ENCODE results near the gene LCMT2. TPM values are rescaled to one million over a fixed set of nuclear protein-coding genes. Genes with fewer than 3 reads are reported as not detected.

Gene LCMT2
- total RNA-seq = 10 to 100 TPM in 2 of 8 experiments, 1 to 10 TPM in 6; 3.9 to 11.4 (median 8.5) TPM

DNA sequence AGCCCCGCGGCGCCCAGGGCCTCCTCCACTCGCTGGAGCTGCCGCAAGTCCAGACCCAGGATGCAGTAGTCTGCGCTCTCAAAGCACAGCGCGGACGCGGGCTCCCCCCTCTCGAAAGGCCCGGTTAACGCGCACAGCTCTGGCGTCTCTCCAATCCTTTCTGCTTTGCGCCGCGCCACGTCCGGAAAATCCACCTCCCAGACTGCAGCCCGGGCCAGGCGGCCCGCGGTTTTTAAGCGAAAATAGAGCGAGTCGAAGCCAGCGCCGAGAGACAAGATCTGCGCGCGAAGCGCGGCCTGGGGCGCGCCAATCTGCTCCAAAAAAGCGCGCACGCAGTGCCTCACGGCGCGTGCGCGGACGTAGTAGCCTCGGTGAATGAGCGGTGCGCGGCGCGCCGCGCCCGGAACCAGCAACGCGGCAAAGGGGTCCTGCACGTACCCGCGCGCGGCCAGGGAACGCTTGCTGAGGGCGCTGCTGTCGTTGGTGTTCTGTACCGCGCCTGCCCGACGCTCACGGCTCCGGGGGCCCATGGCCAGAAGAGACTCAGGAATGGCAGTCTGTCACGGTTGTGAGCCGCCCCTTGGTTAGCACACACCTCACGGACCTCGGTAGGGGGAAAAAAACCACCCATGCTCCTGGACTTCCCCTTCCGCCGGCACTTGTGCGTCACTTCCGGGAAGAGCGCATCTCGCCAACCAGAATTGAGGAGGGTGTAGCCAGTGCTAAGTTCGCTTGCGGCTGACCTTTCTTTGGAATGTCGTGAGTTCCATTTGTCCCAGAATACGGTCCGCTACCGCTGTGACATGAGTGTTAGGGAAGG, at the start of gene LCMT2:
Gene LCMT2, minus strand, starts transcription at position 614 of the 820 bp plus-strand sequence. Its CDS starts 84 bp downstream, at position 530.
- ATAC-seq (replicated peaks in 6 of 8) = peak; percentile 89 to 96 (median 96)
- H3K4me3 ChIP-seq = peak within 1 kb of the TSS; percentile 54 to 99 (median 90)
- in situ Hi-C loops (cut with MboI; ENCODE audit: low pct_unique_long_range_greater_than_20kb in 2 of 9, low sequenced_read_pairs in 9 of 9, unreplicated experiment in 9 of 9) = no loop called here
- peak within 1 kb of the TSS; percentile 93 to 96 for H3K27ac ChIP-seq
- 0 to 3% (median 0%) methylated on average over 4 to 29 of the region's 86 CpGs; no CpG with 5 or more reads in 3 of the 10 experiments for WGBS, 10 experiments
- peaks cover 10 to 20% of the 10 kb centered on the region in 2 donors for H3K4me1 ChIP-seq (replicated peaks in 1 of 2)

DNA sequence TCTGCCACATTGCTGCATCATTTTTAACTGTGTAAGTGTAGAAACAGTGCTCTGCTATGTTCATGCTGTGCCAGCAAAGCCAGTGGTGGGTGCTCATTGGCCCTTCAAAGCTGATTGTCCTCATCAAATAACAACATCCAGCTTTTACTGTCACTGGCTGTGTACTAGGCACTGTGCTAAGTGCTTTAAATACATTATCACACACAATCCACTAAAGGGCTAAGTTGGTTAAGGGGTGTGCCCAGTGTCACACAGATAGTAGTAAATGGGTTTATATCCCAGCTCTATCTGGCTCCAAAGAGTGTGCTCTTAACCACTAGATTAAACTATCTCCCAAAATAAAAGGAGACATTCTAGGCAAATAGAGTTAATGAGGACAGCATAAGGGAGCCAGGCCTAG, 48.2 kb upstream of the LCMT2 start:
- no peaks in the 10 kb centered on the region for H3K4me1 ChIP-seq (replicated peaks in 1 of 2)
- ATAC-seq (replicated peaks in 6 of 8) = no peak
- no peak overlapping the region for H3K4me3 ChIP-seq
- in situ Hi-C loops (cut with MboI; ENCODE audit: low pct_unique_long_range_greater_than_20kb in 2 of 9, low sequenced_read_pairs in 9 of 9, unreplicated experiment in 9 of 9) = no loop called here
- H3K27ac ChIP-seq = no peak overlapping the region

GRCh38 chr15:43376017-43376705, 45.8 kb upstream of the LCMT2 start:
- peak in 3 of 8 experiments; percentile 31 to 40 (median 39) for ATAC-seq (replicated peaks in 6 of 8)
- Histone ChIP-seq H3K27ac (no peak overlapping the region), H3K4me3 (no peak overlapping the region), H3K4me1 (replicated peaks in 1 of 2) (peaks cover 2 to 9% of the 10 kb centered on the region in 2 donors)
- in situ Hi-C loops (cut with MboI; ENCODE audit: low pct_unique_long_range_greater_than_20kb in 2 of 9, low sequenced_read_pairs in 9 of 9, unreplicated experiment in 9 of 9) = no loop called here
- WGBS, 10 experiments = 55 to 100% (median 80%) methylated on average over 1 to 10 of the region's 13 CpGs; no CpG with 5 or more reads in 2 of the 10 experiments

DNA sequence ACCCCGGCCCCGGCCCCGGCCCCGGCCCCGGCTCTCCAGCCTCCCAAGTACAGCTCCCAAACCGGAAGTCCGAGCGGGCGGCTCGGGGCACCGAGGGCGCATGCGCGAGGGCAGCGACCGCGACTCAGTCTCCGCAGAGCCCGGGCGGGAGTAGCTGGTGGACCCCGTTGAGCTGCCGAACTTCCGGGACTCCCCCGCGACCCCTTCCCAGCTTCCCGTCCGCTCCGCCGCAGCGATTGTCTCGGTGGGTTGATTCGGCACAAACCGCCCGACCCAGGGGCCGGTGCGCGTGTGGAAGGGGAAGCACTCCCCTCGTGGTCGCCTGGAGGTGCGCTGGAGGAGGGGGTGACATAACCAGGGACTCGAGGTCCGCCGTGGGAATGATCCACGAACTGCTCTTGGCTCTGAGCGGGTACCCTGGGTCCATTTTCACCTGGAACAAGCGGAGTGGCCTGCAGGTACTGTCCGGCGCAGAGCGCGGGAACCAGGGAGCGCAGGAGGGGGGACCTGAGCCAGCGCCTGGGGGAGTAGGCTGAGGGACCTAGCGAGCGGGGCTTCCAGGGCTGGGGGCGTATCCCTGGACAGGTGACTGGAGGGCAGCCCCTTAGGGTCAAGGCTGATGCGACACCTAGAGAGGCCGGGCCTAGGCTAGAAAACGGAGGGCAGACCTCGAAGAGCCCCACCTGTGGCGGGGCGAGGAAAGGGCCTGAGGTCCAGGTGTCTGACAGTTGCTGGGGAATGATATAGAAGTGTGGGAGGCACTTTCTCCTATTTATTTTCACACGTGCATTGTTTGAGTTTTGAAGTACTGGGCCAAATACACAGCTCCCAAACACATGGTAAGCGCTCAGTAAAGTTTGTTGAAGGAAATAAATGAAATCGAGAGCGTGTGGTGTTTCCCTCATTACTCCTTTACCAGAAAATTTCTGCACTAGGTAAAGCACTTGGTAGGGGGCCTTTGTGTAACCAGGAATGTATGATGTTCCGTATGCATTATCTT, 40.9 kb upstream of the LCMT2 start, which contains the start of the genes TUBGCP4 and ZSCAN29:
Gene TUBGCP4, plus strand, starts transcription at position 127 of the 1,000 bp plus-strand sequence. Its CDS starts 254 bp downstream, at position 381.
Gene ZSCAN29, minus strand, starts transcription at position 69 of the 1,000 bp plus-strand sequence. CDS start 1,130 bp downstream, outside the sequence.
- WGBS, 10 experiments = 0 to 28% (median 3%) methylated on average over 2 to 13 of the region's 66 CpGs; no CpG with 5 or more reads in 1 of the 10 experiments
- Histone ChIP-seq H3K27ac (peak within 1 kb of the TSS; percentile 59 to 66), H3K4me3 (peak within 1 kb of the TSS; percentile 79 to 99 (median 95)), H3K4me1 (replicated peaks in 1 of 2) (peaks cover 14 to 23% of the 10 kb centered on the region in 2 donors)
- in situ Hi-C loops (cut with MboI; ENCODE audit: low pct_unique_long_range_greater_than_20kb in 2 of 9, low sequenced_read_pairs in 9 of 9, unreplicated experiment in 9 of 9) = no loop called here
- ATAC-seq (replicated peaks in 6 of 8) = peak; percentile 94 to 97 (median 95)

DNA sequence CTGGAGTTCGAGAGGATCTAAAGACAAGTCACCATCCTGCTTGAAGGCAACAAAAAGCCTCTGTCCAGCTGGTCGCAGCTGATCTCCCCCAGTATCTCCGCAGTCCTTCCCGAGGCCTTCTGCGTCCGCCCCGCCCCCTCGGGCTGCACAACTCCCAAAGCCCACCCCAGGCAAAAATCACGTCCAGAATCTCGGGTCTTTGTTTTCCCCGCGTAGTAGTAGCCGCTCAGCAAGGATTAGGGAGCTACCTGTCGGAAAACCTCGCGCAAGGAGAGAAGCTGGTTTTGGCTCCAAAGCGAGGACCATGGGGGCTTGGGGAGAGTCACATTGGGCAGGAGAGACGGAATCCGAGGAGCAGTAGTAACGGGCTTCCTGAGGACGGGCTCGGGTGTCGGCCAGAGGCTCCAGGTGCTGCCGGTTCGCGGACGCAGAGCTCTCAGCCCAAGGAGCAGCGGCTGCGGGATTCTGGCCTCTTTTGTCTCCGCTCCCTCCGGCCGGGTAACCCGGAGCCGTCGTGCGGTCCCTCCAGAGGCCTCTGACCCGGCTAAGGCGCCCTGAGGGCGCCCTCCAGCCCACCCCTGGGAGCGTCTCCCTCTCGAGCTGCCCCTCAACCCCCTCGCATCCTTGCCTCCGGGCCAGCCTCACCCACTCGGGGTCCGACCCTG, 40.1 kb upstream of the LCMT2 start:
- Histone ChIP-seq H3K4me3 (peak overlapping the region; percentile 79 to 99 (median 95)), H3K27ac (peak overlapping the region; percentile 59 to 66), H3K4me1 (replicated peaks in 1 of 2) (peaks cover 14 to 23% of the 10 kb centered on the region in 2 donors)
- peak; percentile 64 to 80 (median 70) for ATAC-seq (replicated peaks in 6 of 8)
- WGBS, 10 experiments = 0 to 17% (median 0%) methylated on average over 1 to 9 of the region's 45 CpGs; no CpG with 5 or more reads in 5 of the 10 experiments
- in situ Hi-C loops (cut with MboI; ENCODE audit: low pct_unique_long_range_greater_than_20kb in 2 of 9, low sequenced_read_pairs in 9 of 9, unreplicated experiment in 9 of 9) = no loop called here

DNA sequence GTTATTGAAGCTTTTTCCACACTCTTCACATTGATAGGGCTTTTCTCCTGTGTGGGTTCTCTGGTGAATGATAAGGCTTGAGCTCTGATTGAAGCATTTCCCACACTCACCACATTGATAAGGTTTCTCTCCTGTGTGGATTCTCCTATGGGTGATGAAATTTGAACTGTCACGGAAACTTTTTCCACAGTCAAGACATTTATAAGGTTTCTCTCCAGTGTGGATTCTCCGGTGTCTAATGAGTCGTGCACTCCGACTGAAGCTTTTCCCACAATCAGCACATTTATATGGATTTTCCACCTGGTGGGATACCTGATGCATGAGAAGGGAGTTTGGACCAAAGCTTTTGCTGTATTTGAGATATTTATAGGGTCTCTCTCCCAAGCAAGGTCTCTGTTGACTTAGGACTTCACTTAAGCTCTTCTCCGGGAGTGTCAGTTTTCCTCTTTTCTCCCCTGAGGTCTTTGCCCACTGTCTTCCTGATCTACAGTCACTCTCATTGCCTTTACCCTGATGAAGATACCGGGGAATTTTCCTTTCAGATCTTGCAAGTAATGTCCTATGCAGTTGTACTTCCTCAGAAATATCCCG, 31.0 kb upstream of the LCMT2 start:
- Histone ChIP-seq H3K4me1 (replicated peaks in 1 of 2) (no peaks in the 10 kb centered on the region), H3K4me3 (no peak overlapping the region), H3K27ac (no peak overlapping the region)
- no peak for ATAC-seq (replicated peaks in 6 of 8)
- WGBS, 10 experiments = 87 to 100% (median 96%) methylated on average over 3 to 7 of the region's 7 CpGs; no CpG with 5 or more reads in 1 of the 10 experiments
- in situ Hi-C loops (cut with MboI; ENCODE audit: low pct_unique_long_range_greater_than_20kb in 2 of 9, low sequenced_read_pairs in 9 of 9, unreplicated experiment in 9 of 9) = no loop called here

DNA sequence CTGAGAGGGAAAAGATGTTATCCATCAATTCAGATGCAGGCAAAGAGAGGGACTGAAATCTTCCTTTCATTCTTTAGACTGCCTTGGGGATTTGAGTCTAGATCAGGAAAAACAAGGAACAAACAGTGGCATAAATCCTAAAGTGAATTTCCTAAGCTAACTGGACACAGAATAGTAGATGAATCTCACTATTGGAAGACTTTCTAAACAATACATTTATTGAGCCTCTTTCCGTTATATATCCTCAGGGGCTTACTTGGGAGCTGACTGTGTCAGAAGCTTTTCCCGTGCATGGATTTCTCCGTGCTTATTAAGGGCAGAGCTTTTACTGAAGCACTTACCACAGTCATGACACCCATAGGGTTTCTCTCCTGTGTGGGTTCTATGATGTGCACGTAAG, 30.4 kb upstream of the LCMT2 start:
- no peak for ATAC-seq (replicated peaks in 6 of 8)
- WGBS, 10 experiments = 67 to 100% (median 100%) methylated on average over 1 to 4 of the region's 4 CpGs; no CpG with 5 or more reads in 3 of the 10 experiments
- Histone ChIP-seq H3K27ac (no peak overlapping the region), H3K4me3 (no peak overlapping the region), H3K4me1 (replicated peaks in 1 of 2) (no peaks in the 10 kb centered on the region)
- in situ Hi-C loops (cut with MboI; ENCODE audit: low pct_unique_long_range_greater_than_20kb in 2 of 9, low sequenced_read_pairs in 9 of 9, unreplicated experiment in 9 of 9) = no loop called here

- no peak overlapping the region for H3K27ac ChIP-seq
- in situ Hi-C loops (cut with MboI; ENCODE audit: low pct_unique_long_range_greater_than_20kb in 2 of 9, low sequenced_read_pairs in 9 of 9, unreplicated experiment in 9 of 9) = no loop called here
- 63 to 100% (median 100%) methylated on average over 1 to 2 of the region's 2 CpGs; no CpG with 5 or more reads in 3 of the 10 experiments for WGBS, 10 experiments
- H3K4me3 ChIP-seq = no peak overlapping the region
- H3K4me1 ChIP-seq (replicated peaks in 1 of 2) = no peaks in the 10 kb centered on the region
- no peak for ATAC-seq (replicated peaks in 6 of 8)
Measured at GRCh38 chr15:43352693-43353382, 22.5 kb upstream of the LCMT2 start.

DNA sequence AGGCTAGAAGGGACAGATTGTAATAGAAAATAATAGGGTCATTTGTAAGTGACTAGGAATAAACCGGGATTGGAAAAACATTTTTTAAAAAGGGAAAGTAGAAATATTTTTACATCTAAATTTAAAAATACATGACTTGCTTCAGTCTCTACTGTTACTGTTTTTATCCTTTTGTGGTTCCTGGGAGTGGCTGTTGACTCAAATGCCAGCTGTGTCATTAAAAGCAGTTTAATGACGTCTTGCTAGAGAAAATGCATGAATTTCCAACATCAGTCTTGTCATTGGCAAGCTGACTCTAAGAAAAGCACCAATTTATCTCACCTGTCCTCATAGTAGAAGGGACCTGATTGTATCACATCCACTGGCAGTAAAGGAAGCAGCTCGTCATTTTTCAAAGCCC, 16.7 kb upstream of the LCMT2 start:
- in situ Hi-C loops (cut with MboI; ENCODE audit: low pct_unique_long_range_greater_than_20kb in 2 of 9, low sequenced_read_pairs in 9 of 9, unreplicated experiment in 9 of 9) = no loop called here
- no peak overlapping the region for H3K27ac ChIP-seq
- ATAC-seq (replicated peaks in 6 of 8) = peak in 1 of 8 experiments; percentile 75
- no peak overlapping the region for H3K4me3 ChIP-seq
- H3K4me1 ChIP-seq (replicated peaks in 1 of 2) = no peaks in the 10 kb centered on the region
- WGBS, 10 experiments = 50 to 100% (median 86%) methylated on average over 1 to 3 of the region's 3 CpGs

DNA sequence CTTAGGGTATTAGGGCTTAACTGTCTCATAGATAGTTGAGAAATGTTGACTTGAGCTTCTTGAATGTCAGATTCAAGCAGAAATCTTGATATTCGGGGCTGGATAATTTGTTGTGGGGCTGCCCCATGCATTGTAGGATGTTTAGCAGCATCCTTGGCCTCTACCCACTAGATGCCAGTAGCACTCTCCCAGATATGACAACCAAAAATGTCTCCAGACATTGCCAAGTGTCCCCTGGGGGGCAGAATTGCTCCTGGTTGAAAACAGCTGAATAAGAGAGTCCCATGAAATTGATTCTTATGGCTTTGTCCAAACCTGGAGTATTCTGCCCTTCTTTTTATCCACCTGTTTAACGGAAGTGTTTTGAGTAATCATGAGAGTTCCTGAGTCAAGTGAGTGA, 15.9 kb upstream of the LCMT2 start:
- in situ Hi-C loops (cut with MboI; ENCODE audit: low pct_unique_long_range_greater_than_20kb in 2 of 9, low sequenced_read_pairs in 9 of 9, unreplicated experiment in 9 of 9) = no loop called here
- Histone ChIP-seq H3K4me1 (replicated peaks in 1 of 2) (no peaks in the 10 kb centered on the region), H3K27ac (no peak overlapping the region), H3K4me3 (no peak overlapping the region)
- no peak for ATAC-seq (replicated peaks in 6 of 8)
- WGBS, 10 experiments = 43 to 100% (median 100%) methylated on average over 1 to 2 of the region's 2 CpGs; no CpG with 5 or more reads in 2 of the 10 experiments

DNA sequence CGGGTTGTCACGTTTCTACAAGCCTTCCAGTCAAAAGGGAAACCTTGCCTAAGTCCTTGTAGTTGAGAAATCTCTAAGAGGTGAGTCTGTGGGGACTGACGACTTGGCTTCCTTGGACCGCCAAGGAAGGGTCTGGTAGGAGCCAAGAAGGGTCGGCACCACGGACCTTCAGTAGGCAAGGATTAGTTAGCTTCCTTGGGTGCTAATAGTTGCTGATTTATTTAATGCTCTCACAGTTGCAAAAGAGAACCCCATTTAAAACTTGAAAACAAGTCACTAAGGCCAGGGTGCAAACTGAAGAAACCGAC, 361 bp upstream of the LCMT2 start:
- ATAC-seq (replicated peaks in 6 of 8) = peak in 1 of 8 experiments; percentile 23
- in situ Hi-C loops (cut with MboI; ENCODE audit: low pct_unique_long_range_greater_than_20kb in 2 of 9, low sequenced_read_pairs in 9 of 9, unreplicated experiment in 9 of 9) = no loop called here
- Histone ChIP-seq H3K4me1 (replicated peaks in 1 of 2) (peaks cover 10 to 20% of the 10 kb centered on the region in 2 donors), H3K27ac (peak overlapping the region; percentile 93 to 96), H3K4me3 (peak overlapping the region; percentile 54 to 99 (median 90))
- 0 to 86% (median 5%) methylated on average over 1 to 7 of the region's 7 CpGs; no CpG with 5 or more reads in 1 of the 10 experiments for WGBS, 10 experiments
